NB4 (cell line): ENCODE measurements around the gene LRTM2.

ENCODE experiments used
- POLR2A ChIP-seq: IDR thresholded peaks from 2 replicates; pipeline ENCODE4 v1.6.1; 2011; ENCODE audit warnings: mild to moderate bottlenecking; ENCODE audit not compliant: insufficient read length; ENCODE audit errors: extremely low read depth
- TF ChIP-seq, protein P1 (sequence below): IDR thresholded peaks from one replicate; pipeline ENCODE4 v1.5.1; 2012; ENCODE audit warnings: low read depth, low read length

- TF ChIP-seq POLR2A = no peak
- TF ChIP-seq, protein P1, sequence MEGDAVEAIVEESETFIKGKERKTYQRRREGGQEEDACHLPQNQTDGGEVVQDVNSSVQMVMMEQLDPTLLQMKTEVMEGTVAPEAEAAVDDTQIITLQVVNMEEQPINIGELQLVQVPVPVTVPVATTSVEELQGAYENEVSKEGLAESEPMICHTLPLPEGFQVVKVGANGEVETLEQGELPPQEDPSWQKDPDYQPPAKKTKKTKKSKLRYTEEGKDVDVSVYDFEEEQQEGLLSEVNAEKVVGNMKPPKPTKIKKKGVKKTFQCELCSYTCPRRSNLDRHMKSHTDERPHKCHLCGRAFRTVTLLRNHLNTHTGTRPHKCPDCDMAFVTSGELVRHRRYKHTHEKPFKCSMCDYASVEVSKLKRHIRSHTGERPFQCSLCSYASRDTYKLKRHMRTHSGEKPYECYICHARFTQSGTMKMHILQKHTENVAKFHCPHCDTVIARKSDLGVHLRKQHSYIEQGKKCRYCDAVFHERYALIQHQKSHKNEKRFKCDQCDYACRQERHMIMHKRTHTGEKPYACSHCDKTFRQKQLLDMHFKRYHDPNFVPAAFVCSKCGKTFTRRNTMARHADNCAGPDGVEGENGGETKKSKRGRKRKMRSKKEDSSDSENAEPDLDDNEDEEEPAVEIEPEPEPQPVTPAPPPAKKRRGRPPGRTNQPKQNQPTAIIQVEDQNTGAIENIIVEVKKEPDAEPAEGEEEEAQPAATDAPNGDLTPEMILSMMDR = no peak
Measured at GRCh38 chr12:1830401-1830845, 10.1 kb downstream of the LRTM2 start.
